HL-60 (cell line): ENCODE data around the gene TRABD2B.

ENCODE experiments used
- POLR2AphosphoS5 ChIP-seq: IDR thresholded peaks from 2 replicates; pipeline ENCODE4 v1.6.1; 2012; ENCODE audit warnings: low read depth
- TF ChIP-seq, protein P1 (sequence below): IDR thresholded peaks from one replicate; pipeline ENCODE4 v1.5.1; 2011; ENCODE audit warnings: low read length, control low read depth, inconsistent platforms; ENCODE audit not compliant: insufficient read depth
- TF ChIP-seq, protein P2 (sequence below): IDR thresholded peaks from 2 replicates; pipeline ENCODE4 v1.6.1; 2012; ENCODE audit warnings: low read depth; ENCODE audit not compliant: insufficient replicate concordance

DNA sequence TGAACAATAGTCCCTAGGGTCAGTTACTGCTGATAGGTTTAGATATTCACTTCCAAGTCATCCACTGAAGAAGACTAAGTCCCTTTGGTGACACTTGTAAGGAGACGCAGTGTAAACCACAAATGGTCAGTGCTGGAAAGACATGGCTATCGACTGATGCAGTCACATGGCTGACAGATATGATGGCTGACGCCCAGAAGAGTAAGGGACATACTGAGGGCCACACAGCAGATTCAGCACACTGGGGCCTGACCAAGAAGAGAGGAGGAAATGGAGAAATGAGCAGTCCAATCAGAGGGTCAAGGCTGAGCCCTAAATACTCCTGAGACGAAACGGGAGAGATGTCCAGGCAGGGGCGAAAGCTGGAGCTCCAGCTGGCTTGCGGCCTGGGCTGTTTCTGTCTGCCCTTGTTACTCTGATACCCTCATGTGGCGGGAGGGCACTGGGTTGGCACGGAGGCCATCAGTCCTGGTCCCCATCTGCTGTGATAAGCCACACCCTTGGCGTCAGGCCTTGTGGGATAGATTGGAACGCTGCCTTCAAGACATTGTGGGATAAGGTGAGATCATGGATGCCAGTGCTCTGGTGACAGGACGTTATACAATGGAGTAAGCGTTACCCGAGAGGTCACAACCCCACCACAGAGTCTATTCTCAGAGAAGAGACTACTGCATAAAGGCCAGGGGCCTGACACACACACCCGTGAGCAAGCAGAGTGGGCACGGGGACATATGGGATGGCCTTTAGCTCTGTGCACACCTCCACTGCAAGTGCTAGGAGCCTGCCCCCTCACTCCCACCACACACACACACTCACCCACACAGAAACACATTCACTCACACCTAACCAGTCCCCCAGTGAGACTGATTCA, 158.4 kb downstream of the TRABD2B start:
- TF ChIP-seq, protein P1, sequence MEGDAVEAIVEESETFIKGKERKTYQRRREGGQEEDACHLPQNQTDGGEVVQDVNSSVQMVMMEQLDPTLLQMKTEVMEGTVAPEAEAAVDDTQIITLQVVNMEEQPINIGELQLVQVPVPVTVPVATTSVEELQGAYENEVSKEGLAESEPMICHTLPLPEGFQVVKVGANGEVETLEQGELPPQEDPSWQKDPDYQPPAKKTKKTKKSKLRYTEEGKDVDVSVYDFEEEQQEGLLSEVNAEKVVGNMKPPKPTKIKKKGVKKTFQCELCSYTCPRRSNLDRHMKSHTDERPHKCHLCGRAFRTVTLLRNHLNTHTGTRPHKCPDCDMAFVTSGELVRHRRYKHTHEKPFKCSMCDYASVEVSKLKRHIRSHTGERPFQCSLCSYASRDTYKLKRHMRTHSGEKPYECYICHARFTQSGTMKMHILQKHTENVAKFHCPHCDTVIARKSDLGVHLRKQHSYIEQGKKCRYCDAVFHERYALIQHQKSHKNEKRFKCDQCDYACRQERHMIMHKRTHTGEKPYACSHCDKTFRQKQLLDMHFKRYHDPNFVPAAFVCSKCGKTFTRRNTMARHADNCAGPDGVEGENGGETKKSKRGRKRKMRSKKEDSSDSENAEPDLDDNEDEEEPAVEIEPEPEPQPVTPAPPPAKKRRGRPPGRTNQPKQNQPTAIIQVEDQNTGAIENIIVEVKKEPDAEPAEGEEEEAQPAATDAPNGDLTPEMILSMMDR: no peak
- TF ChIP-seq POLR2AphosphoS5: no peak
- TF ChIP-seq, protein P2, sequence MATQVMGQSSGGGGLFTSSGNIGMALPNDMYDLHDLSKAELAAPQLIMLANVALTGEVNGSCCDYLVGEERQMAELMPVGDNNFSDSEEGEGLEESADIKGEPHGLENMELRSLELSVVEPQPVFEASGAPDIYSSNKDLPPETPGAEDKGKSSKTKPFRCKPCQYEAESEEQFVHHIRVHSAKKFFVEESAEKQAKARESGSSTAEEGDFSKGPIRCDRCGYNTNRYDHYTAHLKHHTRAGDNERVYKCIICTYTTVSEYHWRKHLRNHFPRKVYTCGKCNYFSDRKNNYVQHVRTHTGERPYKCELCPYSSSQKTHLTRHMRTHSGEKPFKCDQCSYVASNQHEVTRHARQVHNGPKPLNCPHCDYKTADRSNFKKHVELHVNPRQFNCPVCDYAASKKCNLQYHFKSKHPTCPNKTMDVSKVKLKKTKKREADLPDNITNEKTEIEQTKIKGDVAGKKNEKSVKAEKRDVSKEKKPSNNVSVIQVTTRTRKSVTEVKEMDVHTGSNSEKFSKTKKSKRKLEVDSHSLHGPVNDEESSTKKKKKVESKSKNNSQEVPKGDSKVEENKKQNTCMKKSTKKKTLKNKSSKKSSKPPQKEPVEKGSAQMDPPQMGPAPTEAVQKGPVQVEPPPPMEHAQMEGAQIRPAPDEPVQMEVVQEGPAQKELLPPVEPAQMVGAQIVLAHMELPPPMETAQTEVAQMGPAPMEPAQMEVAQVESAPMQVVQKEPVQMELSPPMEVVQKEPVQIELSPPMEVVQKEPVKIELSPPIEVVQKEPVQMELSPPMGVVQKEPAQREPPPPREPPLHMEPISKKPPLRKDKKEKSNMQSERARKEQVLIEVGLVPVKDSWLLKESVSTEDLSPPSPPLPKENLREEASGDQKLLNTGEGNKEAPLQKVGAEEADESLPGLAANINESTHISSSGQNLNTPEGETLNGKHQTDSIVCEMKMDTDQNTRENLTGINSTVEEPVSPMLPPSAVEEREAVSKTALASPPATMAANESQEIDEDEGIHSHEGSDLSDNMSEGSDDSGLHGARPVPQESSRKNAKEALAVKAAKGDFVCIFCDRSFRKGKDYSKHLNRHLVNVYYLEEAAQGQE: no peak
